NCI-H2171 treated with DMSO at 0.1 percent for 48 hours (cell line): ENCODE data around the gene TUBGCP3.
A peak's percentile ranks its signal among the peaks of the same experiment; 100 is the strongest.

Source experiments
- DNase-seq: peaks from one replicate; lab custom pipeline; 2025; lab: John Stamatoyannopoulos, UW

Gene TUBGCP3

DNA sequence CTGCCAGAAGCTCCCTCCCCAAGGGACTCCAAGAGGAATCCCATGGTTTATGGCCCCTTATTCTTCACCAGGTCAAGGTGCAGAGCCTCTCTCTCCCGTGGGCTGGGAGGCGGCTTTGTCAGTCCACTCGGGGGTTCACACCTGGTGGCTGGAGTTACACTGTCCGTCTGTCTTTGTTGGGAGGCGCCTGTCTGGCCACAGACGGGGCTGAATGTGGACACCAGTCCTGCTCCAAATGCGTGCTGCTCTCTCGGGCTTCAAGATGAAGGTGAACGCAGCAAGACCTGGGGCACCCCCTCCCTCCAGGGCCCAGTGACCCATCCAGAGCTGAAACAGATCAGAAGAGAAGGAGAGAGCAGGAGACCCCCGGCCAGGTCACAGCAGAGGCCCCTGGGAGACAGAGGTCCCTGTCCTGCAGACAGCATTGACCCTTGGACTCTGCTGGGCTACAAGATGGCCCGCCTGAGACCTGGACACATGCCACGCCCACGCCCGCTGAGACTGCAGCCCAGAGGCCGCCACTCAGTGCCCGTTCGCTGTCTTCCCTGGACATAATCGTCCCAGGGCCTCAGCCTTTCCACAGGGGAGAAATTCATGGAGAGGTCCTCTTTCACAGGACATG, 29.9 kb upstream of the TUBGCP3 start:
- DNase-seq = no peak

DNA sequence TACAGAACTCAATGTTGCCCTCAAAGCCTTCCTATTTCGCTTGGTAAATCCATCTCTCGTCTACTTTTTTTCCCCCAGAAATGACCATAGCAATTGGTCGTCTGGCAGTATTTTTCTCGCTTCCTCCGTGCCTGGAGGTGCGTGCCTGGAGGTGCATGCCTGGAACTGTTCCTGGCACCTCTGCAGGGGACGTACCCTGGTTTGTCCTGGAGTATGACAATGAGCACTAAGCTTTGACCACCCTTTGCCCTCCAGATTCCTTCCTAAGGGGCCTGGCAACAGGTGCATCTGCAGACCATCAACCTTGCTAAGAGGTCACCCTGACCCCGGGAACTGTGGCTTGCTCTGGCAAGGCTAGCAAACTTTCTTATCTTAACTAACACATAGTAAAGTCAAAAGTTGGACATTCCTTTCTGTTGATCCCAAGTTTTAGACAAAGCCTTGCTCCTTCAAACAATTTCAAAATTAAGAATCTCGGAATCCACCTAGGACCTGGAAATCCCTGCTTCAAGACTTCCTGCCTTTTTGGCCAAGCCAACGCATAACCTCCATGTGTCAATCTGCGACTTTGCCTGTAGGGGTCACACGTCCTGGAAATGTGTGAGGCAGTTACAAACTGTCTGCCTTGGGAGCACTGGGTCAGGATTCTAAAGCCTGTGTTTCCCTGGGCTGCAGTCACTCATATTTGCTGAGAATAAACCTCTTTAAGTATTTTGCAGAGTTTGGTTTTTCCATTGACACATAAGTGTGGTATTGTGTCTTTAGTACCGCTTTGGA, 28.8 kb upstream of the TUBGCP3 start:
- no peak for DNase-seq

DNA sequence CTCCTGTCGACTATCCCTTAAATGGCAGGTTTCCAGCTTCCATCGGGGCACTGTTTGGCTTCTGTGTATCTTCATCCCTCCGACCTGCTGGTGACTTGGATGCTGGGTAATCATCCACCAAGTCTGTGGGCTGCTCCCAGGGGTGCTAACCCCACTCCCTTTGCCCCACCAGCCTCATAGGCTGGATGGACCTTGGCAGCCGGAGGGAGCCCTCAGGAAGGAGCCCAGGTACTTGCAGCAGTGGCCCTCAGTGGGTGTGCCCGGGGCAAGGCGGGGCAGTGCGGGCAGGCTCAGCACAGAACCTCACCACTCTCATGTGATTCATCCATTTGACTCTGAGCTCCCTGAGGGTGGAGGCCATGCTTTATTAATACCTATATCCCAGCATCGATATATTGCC, 27.4 kb upstream of the TUBGCP3 start:
- no peak for DNase-seq

DNA sequence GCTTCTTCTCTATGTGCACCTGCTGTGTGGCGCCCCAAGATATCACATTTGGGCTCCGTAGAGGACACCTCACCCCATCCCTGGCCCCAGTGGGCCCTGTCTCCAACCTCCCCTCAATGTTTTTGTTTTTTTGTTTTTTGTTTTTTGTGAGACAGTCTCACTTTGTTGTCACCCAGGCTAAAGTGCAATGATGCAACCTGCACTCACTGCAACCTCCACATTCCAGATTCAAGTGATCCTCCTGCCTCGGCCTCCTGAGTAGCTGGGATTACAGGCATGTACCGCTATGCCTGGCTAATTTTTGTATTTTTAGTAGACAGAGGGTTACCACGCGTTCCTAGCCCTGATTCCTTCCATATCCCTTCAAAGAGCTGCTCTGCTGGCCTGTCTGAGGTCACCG, 26.9 kb upstream of the TUBGCP3 start:
- DNase-seq = no peak

DNA sequence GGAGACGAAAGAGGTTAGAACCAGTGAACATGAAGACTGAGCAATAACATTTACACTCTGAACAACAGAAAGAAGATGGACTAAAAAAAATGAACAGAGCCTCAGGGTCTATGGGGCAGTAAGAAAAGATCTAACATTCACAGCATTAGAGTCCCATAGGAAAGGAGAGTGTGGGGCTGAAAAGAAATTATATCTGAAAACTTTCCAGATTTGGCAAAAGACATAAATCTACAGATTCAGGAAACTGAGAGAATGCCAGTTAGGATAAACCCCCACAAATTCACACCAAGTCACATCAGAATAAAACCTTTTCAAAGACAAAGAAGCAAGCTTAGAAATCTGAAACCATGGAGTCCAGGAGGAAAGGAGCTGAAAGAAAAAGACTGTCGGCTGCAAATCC, 20.3 kb upstream of the TUBGCP3 start:
- DNase-seq = no peak

DNA sequence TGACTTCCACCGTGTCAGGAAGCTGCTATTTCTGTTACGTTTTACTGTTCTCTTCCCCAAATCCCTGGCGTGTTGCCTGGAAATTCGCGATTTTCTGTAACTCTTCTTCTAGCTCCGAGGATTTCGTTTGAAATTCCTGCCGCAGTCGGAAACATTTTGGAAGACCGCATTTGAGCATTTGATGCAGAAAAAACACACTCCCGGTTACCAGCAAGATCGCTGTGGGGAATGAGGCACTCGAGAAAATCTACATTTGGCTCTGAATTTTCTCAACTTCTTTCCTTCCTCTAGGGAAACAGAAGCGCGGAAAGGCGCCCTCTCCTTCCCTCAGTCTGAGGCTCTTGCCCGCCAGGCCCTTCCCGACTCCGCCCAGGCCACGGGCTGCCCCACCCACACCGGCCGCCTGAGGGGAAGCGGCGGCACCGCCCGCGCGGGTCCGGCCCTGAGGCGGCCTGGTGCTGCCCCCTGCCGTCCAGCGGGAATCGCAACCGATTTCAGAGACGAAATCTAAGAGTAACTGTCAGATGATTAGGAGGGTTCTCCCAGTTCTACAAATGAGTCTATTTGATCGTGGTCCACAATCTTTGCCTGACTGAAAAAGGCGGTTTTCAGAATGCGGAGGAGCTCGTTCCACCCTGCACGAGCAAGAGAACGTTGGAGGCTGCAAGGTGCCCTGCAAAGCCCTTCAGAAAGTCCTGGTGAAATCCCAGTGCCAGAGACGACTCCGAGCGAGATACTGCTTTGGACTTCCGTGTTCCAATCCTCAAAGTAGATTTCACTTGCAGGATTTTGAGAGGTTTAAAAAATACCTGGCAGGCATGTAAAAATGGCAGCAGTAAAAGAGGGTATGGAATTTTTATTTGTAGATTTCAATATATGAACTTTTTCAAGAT, 18.4 kb upstream of the TUBGCP3 start:
- peak; percentile 82 for DNase-seq

DNA sequence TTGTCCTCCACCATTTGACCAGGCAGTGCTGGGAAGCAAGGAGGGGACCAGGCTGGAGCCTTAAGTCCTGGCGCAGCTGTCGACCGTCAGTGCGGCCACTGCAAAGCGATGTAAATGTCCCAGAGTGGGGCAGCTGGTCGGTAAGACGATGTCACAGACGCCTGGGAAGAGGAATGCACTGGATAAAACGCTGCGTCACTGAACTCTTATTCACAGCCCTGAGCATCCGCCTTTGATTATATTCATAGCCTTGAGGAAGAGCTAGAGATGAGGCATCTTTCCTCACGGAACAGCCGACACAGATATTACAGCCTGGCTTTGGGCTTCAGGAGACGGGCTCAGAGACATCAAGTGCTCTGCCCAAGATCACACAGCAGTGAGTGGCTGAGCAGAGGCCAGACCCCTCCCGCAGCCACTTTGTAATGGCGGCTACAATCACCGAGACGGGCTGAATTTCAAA, 17.6 kb upstream of the TUBGCP3 start:
- no peak for DNase-seq

DNA sequence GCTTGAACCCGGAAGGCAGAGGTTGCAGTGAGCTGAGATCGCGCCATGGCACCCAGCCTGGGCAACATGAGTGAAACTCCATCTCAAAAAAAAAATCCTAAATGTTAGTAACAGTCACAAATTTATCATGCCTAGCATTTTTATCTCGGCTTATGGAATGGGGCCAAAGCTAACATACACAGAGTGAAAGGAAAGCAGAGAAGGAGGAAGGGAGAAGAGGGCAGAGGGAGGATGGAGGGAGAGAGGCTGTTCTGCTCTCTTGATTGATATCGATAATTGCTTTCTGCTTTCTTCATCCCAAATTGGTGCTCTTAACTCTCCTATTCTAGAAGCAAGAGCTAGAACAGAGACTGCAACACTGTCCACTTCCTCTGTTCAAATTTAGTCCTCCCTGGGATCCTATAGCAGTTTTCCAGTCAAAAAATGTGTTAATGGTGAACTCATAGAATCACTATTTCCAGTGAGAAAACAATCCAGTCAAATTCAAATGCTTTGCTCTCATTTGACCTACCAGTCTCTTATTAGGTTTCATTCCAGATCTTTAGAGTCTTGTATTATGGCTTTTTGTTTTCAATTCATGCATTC, 15.8 kb upstream of the TUBGCP3 start:
- no peak for DNase-seq

DNA sequence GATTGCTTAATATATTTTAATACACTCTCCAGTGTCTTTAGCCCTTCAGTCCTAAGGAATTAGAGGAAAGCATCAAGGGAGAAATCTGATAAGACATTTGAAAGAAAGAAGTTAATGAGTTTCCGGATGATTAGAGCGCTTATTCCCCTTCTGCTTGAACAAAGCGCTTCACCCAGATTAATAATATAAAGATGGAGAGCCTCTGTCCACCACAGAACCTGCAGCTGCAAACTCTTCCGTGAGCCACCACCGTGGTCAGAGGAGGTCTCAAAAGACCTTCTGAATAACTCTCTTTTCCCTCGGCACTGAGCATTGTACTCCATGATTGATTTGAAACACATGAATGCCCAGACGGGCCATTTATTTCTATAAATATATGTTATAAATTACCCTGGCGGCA, 14.2 kb upstream of the TUBGCP3 start:
- no peak for DNase-seq

DNA sequence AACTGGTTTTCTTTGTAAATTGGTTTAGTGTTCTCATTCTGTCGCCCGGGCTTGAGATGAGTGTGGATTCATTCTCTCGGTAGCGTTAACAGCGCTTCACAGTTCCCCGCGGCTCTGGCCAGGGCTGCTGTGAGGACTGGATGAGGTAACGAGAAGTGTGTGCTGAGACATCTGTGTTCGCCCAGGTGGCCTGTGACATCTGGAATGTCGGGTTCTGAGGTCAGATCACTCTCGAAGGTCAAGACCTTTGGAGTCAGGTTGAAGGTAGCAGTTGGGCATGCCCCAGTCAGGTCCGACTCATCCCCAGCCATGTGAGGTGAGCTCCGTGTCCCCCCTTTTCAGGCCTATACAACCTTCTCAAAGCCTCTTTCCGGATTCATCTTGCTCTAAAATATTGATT, 13.4 kb upstream of the TUBGCP3 start:
- DNase-seq = no peak

DNA sequence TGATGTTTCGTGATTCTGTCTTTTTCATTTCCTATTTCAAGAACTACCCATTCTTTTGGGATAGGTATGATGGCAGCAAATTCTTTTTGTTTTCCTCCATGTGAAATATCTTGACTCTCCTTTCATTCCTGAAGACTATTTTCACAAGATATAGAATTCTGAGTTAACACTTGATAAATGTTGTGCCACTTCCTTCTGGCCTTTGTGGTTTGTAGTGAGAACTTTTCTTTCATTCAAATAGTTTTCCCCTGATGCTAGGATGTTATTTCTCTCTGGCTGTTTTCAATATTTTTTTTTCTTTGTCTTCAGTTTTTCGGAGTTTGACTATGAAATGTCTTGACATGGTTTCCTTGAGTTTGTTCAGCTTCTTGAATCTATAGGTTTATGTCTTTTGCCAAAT, 8.3 kb upstream of the TUBGCP3 start:
- DNase-seq = no peak

DNA sequence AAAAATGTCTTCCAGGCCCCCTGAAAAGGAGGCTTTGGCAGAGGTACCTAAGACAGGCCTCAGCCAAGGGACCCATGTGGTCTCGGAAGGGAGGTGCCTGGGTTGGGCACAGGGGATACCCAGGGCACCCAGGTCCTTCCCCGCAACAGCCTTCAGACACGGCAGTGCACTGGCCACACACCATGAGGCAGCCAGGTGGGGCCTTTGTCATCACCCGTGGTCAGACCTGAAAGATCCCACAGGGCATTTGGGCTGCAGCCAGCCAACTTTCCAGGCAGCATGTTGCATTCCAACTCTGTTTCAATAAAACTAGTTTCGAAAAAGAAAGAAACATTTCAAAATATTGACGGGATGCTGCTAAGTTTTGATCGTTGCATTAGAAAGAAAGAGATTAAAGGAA, 4.7 kb upstream of the TUBGCP3 start:
- DNase-seq = no peak

DNA sequence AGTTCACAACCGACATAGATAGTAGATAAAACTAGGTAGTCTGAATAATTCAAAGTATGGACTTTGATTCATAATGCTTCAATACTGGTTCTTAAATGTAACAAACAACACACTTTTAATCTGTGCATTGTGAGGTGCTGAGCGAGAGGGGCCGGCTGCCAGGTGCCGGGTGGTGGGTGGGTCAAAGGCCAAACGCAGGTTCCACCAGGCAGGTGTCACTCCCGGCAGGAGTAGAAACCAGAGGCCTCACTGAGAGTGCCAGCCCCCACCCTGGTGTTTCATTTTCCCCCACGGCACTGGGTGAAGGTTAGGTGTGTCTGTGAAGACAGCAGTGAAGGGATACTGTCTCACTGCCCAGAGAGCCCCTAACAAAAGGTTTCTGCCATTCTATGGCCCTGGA, 4.2 kb upstream of the TUBGCP3 start:
- no peak for DNase-seq

DNA sequence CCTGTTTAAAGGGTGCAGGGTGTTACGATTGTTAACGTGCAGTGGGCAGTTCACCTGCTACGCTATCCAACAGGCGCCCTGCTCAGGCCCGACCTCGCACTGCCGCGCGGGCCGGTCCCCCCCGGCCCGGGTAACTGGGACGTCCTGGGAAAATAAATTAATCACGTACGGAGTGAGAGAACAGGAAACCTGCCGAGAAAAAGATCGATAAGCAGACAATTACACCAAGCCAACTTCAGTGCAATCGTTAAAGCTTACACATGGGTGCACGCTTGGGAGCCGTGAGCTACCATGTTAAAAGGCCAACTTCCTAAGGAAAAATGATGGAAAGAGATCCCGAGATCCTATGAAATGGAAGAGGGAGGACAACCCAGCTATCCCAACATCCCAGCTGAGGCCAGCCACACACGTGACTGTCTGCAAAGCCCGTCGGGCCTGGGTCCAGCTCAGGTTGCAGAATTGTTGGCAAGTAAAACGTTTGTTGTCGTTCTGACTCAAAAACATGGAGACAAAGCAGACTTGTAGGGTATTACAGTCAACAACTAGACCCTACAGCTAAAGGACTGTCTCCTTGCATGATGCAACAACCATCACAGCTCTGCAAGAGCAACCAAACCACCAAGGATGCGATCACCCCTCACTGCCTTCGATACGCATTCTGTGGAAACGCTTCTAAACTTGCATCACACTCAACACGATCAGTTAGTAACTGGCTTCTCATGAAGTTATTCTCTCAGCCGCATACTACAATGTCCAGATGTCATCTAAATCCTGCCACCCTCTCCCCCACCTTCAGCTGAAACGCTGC, 741 bp upstream of the TUBGCP3 start:
- DNase-seq = no peak

DNA sequence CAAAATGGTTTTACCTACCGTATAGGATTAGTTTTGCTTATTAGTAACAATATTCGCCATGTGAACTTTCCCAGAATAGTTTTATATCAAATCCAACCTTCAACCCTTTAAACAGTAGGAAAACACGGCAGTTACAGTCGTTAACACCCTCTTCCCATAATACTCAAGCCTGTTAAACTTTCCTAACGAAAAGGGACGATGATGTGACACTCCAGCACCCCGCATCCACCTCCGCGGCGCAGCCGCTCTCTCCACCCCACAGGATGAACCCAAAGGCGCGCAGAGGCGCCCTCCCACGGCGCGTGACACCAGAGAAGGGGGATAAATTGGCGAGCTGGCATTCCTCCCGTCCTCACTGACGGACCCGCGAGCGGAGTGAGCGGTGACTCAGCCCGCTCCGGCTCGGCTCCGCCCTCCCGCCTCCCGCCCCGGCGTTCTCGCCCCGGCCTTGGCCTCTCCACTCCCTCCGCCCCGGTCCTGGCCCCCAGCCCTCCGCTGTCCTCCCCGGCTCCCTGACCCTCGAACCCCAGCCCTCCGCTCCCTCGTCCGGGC, 665 bp downstream of the TUBGCP3 start:
- DNase-seq = peak; percentile 73

DNA sequence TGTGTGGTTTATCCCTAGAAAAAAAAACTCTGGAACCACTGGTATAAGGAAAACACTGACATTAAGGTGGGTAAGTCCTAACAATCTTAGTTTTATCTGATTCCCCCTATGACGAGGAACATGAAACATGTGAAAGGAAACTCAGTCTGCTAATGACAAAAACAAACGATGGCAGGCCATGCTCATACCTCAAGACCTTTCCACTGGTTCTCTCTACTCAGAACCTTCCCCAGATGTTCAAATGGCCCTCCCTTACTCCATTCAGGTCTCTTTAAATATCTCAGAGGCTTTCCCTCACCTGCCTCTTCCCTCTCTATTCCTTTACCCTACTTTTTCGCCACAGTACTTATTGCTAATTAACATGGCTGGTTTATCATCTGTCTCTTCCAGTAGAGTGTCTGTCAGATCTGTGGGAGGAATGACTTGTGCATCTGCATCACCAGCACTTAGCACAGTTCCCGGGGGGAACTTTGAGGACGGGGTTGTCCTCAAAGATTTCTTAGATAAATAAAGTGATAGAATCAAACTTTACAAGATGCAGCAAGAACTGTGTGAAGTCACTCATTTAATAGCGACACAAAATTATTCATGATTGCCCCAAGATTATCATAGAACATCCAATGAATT, 1.5 kb downstream of the TUBGCP3 start:
- DNase-seq = peak; percentile 4

DNA sequence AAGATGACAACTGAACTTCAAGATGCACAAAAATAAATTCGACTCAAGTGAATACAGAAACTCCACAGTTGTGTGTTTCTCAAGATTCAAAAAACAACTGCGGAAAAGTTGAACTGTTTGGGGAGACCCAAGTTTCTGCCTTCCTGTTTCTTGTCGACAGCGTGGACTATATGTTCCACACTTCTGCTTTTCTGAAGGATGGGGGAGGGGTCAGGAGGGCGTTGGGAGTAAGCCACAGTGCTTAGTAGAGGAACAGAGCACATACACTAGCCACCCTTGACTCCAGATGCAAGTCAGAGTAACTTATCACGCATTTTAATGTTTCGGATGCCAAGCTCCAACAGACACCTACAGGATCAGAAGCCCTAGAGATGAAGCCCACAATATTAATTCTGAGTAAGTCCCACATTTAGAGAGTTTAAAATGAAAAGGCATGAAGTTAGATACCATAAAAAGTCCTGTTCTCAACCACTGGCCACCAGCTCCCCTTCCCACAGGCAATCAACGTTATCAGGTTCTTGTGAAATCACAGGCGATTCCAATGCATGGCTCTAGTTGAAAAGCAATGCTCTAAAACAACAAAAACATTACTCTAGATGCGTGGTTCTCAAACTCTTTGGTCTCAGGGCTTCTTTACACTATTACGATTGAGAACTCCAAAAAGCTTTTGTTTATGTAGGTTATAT, 4.2 kb downstream of the TUBGCP3 start:
- no peak for DNase-seq

DNA sequence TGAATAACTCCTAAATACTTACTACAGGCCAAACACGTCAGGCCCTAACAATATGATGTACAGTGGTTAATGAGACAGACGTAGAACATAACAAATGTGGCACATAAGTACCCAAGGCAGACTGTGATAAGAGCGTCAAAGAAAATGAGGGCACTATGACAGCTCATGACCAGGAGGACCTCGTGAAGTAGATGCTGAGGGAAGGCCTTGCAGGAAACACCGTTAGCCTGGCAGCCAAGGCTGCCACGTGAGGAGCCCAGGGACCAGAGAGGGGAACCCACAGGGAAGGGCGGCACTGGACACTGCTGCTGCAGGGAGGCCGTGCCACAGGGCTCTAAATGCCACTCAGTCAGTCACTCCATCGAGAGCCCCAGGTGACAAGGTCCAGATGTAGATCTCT, 5.7 kb downstream of the TUBGCP3 start:
- DNase-seq = no peak

DNA sequence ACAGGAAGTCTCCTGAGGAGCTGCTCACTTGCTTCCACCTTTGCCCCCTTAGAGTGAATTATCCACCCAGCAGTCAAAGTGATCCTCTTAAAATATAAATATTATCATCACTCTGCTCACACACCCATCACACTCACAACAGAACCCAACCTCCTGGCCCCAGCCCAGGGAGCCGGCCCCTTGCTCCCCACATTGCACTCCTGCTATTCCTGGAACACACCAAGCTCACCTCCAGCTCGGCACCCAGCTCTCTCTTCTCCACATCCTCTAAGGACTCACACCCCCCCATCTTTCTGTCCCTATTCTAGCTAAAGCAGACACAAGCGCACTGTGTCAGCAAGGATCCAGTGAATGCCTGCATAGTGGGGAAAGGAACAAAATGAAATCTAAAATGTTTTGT, 7.0 kb downstream of the TUBGCP3 start:
- no peak for DNase-seq

DNA sequence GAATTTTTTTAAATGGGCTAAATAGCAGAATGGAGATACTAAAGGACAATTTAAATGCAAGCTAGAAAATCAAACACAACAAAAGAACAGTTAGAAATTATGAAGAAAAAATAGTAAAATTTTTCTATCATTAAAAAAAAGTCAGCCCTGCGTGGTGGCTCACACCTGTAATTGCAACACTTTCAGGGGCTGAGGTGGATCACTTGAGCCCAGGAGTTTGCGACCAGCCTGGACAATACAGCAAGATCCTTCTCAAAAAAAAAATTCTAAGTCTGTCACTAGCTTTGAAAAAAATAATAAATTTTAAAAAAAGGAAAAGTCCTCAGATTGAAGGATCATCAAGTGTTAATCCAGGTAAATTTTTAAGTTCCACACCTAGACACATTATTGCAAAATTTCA, 7.7 kb downstream of the TUBGCP3 start:
- DNase-seq = no peak
